Stimulated activated CD8-positive, alpha-beta memory T cell treated with anti-CD3 and anti-CD28 coated beads, Interleukin-12 subunit alpha, Interleukin-12 subunit beta, amount 100 ng/mL, for 4 hours (primary cell): ENCODE data around the gene PLPPR4.

Experiments used
- DNase-seq: peaks from one replicate; pipeline ENCODE4 v3.0.0-alpha.2; 2020; ENCODE audit warnings: low read depth

Gene PLPPR4

GRCh38 chr1:99348397-99349132 lies 84.3 kb downstream of the PLPPR4 start:
- DNase-seq, result no peak

- no peak for DNase-seq
Observed at GRCh38 chr1:99352821-99353220, 88.5 kb downstream of the PLPPR4 start.

GRCh38 chr1:99358770-99359169 lies 94.5 kb downstream of the PLPPR4 start:
- no peak for DNase-seq
